ENCODE data around the gene PTPRA. TPM values are rescaled to one million over a fixed set of nuclear protein-coding genes. Genes with fewer than 3 reads are reported as not detected.

PTPRA gene
- total RNA-seq, 1 experiment from 2014 or later: 45.2 TPM

DNA sequence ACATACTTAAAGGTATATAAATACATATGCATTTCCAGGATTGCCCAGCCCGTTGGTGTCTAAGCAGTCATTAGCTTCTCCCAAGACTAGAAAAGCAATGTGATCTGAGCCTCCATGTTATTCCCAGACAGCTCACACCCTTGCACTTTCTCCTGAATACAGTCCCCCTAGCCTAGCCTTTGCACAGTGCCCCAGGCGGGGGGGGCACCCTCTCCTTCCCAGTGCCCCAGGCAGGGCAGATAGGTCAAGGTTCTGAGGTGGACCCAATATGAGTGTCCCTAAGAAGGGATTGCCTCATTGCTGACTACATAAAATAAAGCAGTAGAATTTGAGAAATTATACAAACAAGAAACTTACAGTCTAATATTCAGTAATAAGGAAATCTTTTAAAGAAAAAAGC lies 154.7 kb downstream of the PTPRA start:
- Histone ChIP-seq H4K91ac (ENCODE audit: insufficient read length, low read depth, low read length) (no peak overlapping the region), H4K20me1 (ENCODE audit: control insufficient read depth, insufficient read depth, insufficient read length) (no peaks in the 10 kb centered on the region), H2BK20ac (ENCODE audit: low read depth, low read length, poor library complexity, severe bottlenecking) (no peak overlapping the region), H3K9me3 (ENCODE audit: control insufficient read depth, low read depth, low read length) (no peaks in the 10 kb centered on the region), H2AK5ac (ENCODE audit: insufficient read length, low read length) (no peak overlapping the region), H2BK120ac (ENCODE audit: low read depth, low read length, poor library complexity, severe bottlenecking) (no peak overlapping the region), H2BK15ac (ENCODE audit: low read depth, low read length) (no peak overlapping the region), H3K23ac (ENCODE audit: insufficient read length, low read depth, low read length) (no peak overlapping the region), H3K4me1 (ENCODE audit: insufficient read depth, low read length) (no peaks in the 10 kb centered on the region), H3K27me3 (ENCODE audit: insufficient read depth, low read length) (no peaks in the 10 kb centered on the region), H2BK12ac (ENCODE audit: insufficient read length, low read depth, low read length) (no peak overlapping the region), H3K4ac (ENCODE audit: low read depth, low read length) (no peak overlapping the region), H3K18ac (ENCODE audit: insufficient read length, low read depth, low read length) (no peak overlapping the region), H3K9ac (ENCODE audit: extremely low read depth, insufficient read length, low read length) (no peak overlapping the region), H3K23me2 (ENCODE audit: insufficient read length, low read depth, low read length, poor library complexity, severe bottlenecking) (no peaks in the 10 kb centered on the region), H3K56ac (ENCODE audit: insufficient read length, low read depth, low read length) (no peak overlapping the region), H3K14ac (ENCODE audit: insufficient read depth, low read length) (no peak overlapping the region), H3K79me1 (ENCODE audit: insufficient read depth, low read depth, low read length, poor library complexity, severe bottlenecking) (no peaks in the 10 kb centered on the region), H2AFZ (ENCODE audit: low read length) (no peak overlapping the region), H3K4me2 (ENCODE audit: insufficient read depth, insufficient read length, low read length) (no peak overlapping the region), H3K27ac (ENCODE audit: insufficient read length, low read depth, low read length) (no peak overlapping the region), H2BK5ac (ENCODE audit: insufficient read length, low read length) (no peak overlapping the region), H4K5ac (ENCODE audit: insufficient read length, low read depth, low read length) (no peak overlapping the region), H3T11ph (ENCODE audit: low read length) (no peak overlapping the region), H4K8ac (replicated peaks; ENCODE audit: insufficient read length, low read depth, low read length) (no peak overlapping the region), H3K79me2 (ENCODE audit: insufficient read depth, low read length) (no peaks in the 10 kb centered on the region)
- H3K9me3 Mint-ChIP-seq: no peaks in the 10 kb centered on the region
- H3K4me1 Mint-ChIP-seq: no peaks in the 10 kb centered on the region
- H3K4me3 Mint-ChIP-seq: no peak overlapping the region
- H3K27ac Mint-ChIP-seq: no peak overlapping the region
- WGBS (ENCODE audit: extremely low coverage, insufficient read length, low lambda C conversion rate): no CpG with 5 or more reads among the region's 2 CpGs
- TF ChIP-seq, protein P1, sequence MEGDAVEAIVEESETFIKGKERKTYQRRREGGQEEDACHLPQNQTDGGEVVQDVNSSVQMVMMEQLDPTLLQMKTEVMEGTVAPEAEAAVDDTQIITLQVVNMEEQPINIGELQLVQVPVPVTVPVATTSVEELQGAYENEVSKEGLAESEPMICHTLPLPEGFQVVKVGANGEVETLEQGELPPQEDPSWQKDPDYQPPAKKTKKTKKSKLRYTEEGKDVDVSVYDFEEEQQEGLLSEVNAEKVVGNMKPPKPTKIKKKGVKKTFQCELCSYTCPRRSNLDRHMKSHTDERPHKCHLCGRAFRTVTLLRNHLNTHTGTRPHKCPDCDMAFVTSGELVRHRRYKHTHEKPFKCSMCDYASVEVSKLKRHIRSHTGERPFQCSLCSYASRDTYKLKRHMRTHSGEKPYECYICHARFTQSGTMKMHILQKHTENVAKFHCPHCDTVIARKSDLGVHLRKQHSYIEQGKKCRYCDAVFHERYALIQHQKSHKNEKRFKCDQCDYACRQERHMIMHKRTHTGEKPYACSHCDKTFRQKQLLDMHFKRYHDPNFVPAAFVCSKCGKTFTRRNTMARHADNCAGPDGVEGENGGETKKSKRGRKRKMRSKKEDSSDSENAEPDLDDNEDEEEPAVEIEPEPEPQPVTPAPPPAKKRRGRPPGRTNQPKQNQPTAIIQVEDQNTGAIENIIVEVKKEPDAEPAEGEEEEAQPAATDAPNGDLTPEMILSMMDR (conservative IDR thresholded peaks at IDR 0.05): no peak
- DNase-seq: no peak
- H3K36me3 Mint-ChIP-seq (ENCODE audit: insufficient read depth in 1 of 3, low read depth in 3 of 3): peaks cover 16 to 66% (median 50%) of the 10 kb centered on the region in 3 experiments
- no peaks in the 10 kb centered on the region for H3K27me3 Mint-ChIP-seq (ENCODE audit: low read depth)
